A549 (cell line): Measurements from ENCODE around the gene ARPP19. TPM values are rescaled to one million over a fixed set of nuclear protein-coding genes. Genes with fewer than 3 reads are reported as not detected.
A peak's percentile ranks its signal among the peaks of the same experiment; 100 is the strongest.

Experiments used
- ATAC-seq, 2 experiments: fragments of 200-7000 bp in 1 of 2; fragments of >200 bp in 1 of 2; cut with Nextera tagmentation in 1 of 2; cut with Tn5 transposase in 1 of 2; 3 replicates each; pipeline versions ENCODE4 v1.8.0 to v1.9.1; 2018 to 2020; ENCODE audit warnings: mild to moderate bottlenecking in 1 of 2, moderate library complexity in 1 of 2
- CTCF ChIA-PET: fragments of 300-600 bp; sonication (Branson Sonifier 250); formaldehyde crosslinking; extraction: SDS; loops from one replicate; lab custom pipeline; 2021; ENCODE audit warnings: antibody characterized with exemption, inconsistent platforms; lab: Yijun Ruan, JAX
- POLR2A ChIA-PET: fragments of 350-600 bp; formaldehyde crosslinking; extraction: SDS; loops from one replicate; lab custom pipeline; 2021; ENCODE audit warnings: antibody characterized with exemption, inconsistent platforms; lab: Yijun Ruan, JAX
- DNase-seq, 2 experiments: peaks; one replicate each; pipeline versions ENCODE4 v3.0.0 to v3.0.0-alpha.2; 2011 to 2016; ENCODE audit warnings: low read depth in 1 of 2, low spot score in 1 of 2
- FAIRE-seq: peaks from 2 replicates; lab custom pipeline; 2011; peaks lifted over from hg19 to GRCh38; lab: Jason Lieb, UNC
- H3K27ac ChIP-seq, 2 experiments: fragments of >200 bp; sonication (Bioruptor Twin); formaldehyde crosslinking; 3 replicates each; pipeline ENCODE4 v1.5.1; 2016 to 2017
- H3K4me1 ChIP-seq: fragments of >200 bp; sonication (Bioruptor Twin); formaldehyde crosslinking; 3 replicates; pipeline ENCODE4 v1.6.1; 2016
- H3K4me2 ChIP-seq: fragments of >200 bp; sonication (Bioruptor Twin); formaldehyde crosslinking; 3 replicates; pipeline ENCODE4 v1.6.1; 2016
- H3K4me3 ChIP-seq: fragments of >200 bp; sonication (Bioruptor Twin); formaldehyde crosslinking; 3 replicates; pipeline ENCODE4 v1.5.1; 2016
- H3K9me3 ChIP-seq: fragments of >200 bp; sonication (Bioruptor Twin); formaldehyde crosslinking; 3 replicates; pipeline ENCODE4 v1.6.1; 2016
- CHD2 ChIP-seq: fragments of 150-350 bp; IDR thresholded peaks from 2 replicates; pipeline ENCODE4 v1.6.1; 2014; ENCODE audit warnings: low read length; ENCODE audit not compliant: partially characterized antibody
- EHF ChIP-seq: fragments of 250-450 bp; sonication (Bioruptor Pico); IDR thresholded peaks from 2 replicates; pipeline ENCODE4 v1.5.0; 2020; ENCODE audit warnings: mild to moderate bottlenecking
- EP300 ChIP-seq, 2 experiments: fragments of >200 bp; sonication (Bioruptor Twin); formaldehyde crosslinking; IDR thresholded peaks; 2 replicates in 1 of 2; 3 replicates in 1 of 2; pipeline ENCODE4 v1.6.1; 2016 to 2017
- FOSL2 ChIP-seq, 2 experiments: fragments of 450-650 bp in 1 of 2; fragments of >200 bp in 1 of 2; sonication (Bioruptor Twin) in 1 of 2; formaldehyde crosslinking; IDR thresholded peaks; 2 replicates each; pipeline versions ENCODE4 v1.5.0 to v1.6.1; 2016 to 2020; ENCODE audit warnings: mild to moderate bottlenecking in 1 of 2, moderate library complexity in 1 of 2
- GATA3 ChIP-seq: IDR thresholded peaks from 2 replicates; pipeline ENCODE4 v1.6.1; 2012; ENCODE audit warnings: borderline replicate concordance
- NFE2L2 ChIP-seq: fragments of 150-350 bp; conservative IDR thresholded peaks from 2 replicates; pipeline ENCODE4 v1.6.1; 2014; ENCODE audit warnings: low read length
- PHF8 ChIP-seq: fragments of 200-600 bp; sonication (generic); IDR thresholded peaks from 2 replicates; pipeline ENCODE4 v1.6.1; 2016; ENCODE audit warnings: low read depth, mild to moderate bottlenecking, antibody characterized with exemption, moderate library complexity, borderline replicate concordance
- POLR2A ChIP-seq: IDR thresholded peaks from 2 replicates; pipeline ENCODE4 v1.6.1; 2012; ENCODE audit warnings: mild to moderate bottlenecking, low read length
- RARB ChIP-seq: fragments of 250-450 bp; sonication (Bioruptor Pico); IDR thresholded peaks from 2 replicates; pipeline ENCODE4 v1.8.0; 2021; ENCODE audit warnings: mild to moderate bottlenecking, moderate library complexity
- REST ChIP-seq: fragments of 200-600 bp; sonication (generic); IDR thresholded peaks from 2 replicates; pipeline ENCODE4 v1.6.1; 2016; ENCODE audit warnings: antibody characterized with exemption, mild to moderate bottlenecking, moderate library complexity
- RNF2 ChIP-seq: fragments of 200-600 bp; sonication (generic); IDR thresholded peaks from 2 replicates; pipeline ENCODE4 v1.6.1; 2016; ENCODE audit warnings: low read depth, mild to moderate bottlenecking, antibody characterized with exemption, moderate library complexity, borderline replicate concordance
- SMC3 ChIP-seq: fragments of >200 bp; sonication (Bioruptor Twin); formaldehyde crosslinking; IDR thresholded peaks from 3 replicates; pipeline ENCODE4 v1.6.1; 2018; ENCODE audit warnings: inconsistent platforms
- ZNF302 ChIP-seq: fragments of 250-450 bp; sonication (Bioruptor Pico); IDR thresholded peaks from 2 replicates; pipeline ENCODE4 v1.9.0; 2021; ENCODE audit warnings: inconsistent platforms, mild to moderate bottlenecking, moderate library complexity
- WGBS: methylation state at CpG from one replicate; pipeline ENCODE4 v1.1.6; 2017; ENCODE audit errors: missing lambda C conversion rate; 5-methylcytosine and 5-hydroxymethylcytosine counted together
- polyA plus RNA-seq, 4 experiments: library from polyadenylated mRNA; depleted of rRNA in 3 of 4; stranded (reverse); fragments of >200 nt; fragmentation: RNase III in 1 of 4; extraction: RNeasy Plus Mini Kit Qiagen cat#74134 plus additional on column Dnase treatment in 1 of 4; gene quantifications; 2 replicates in 3 of 4; 3 replicates in 1 of 4; pipeline ENCODE4 v1.2.3, GENCODE V29; 2011 to 2017
- TF ChIP-seq, protein P1 (sequence below): fragments of >200 bp; sonication (Bioruptor Twin); formaldehyde crosslinking; IDR thresholded peaks from 2 replicates; pipeline ENCODE4 v1.6.1; 2016
- TF ChIP-seq, protein P2 (sequence below): fragments of >200 bp; sonication (Bioruptor Twin); formaldehyde crosslinking; IDR thresholded peaks from 3 replicates; pipeline ENCODE4 v1.6.1; 2016
- TF ChIP-seq, protein P3 (sequence below): fragments of 150-350 bp; IDR thresholded peaks from 2 replicates; pipeline ENCODE4 v1.6.1; 2014; ENCODE audit warnings: low read depth, mild to moderate bottlenecking, low read length

The ARPP19 gene
- polyA plus RNA-seq, 2 of the 4 experiments (the other 2 are of a cell fraction) = 102 to 192 TPM

DNA sequence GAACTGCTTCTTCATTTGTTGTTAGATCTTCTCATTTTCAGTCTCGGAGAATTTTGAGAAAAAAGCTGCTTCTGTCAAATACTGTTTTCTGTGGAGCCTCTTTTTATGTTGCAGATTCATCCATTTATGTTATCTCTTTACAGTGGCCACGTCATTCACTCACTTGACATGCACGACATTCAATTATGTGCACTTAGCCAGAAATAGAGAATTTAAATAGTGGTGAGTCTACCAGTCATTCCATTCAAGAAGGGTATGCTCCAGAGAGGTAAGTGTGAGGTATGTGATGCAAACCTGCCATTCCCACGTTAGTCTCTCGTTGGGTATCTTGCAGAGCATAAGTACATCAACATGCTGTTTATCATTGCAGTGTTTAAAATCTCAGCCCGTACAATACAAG is 9.8 kb downstream of the ARPP19 start (continued):
- TF ChIP-seq RNF2 (no peak), EHF (CRISPR knock-in tag) (no peak)

DNA sequence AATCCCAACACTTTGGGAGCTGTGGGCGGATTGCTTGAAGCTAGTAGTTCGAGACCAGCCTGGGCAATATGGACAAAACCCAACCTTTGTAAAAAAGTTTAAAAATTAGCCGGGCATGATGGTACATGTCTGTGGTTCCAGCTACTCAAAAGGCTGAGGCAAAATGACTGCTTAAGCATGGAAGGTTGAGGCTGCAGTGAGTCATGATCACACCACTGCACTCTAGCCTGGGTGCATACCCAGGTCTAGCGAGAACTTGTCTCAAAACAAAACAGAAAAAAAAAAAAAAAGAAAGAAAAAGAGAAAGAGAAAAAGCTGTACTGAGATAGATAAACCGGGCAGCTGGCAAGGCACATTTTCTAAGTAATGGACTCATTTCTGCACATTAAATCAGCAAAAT is 10.6 kb downstream of the ARPP19 start:
- POLR2A ChIA-PET = interaction anchor here (1.5 kb wide), 1 partner anchor 11 kb away, joined by 3 read pairs; the partner anchor contains the start of gene ARPP19
- CTCF ChIA-PET = interaction anchor here (0.9 kb wide), 1 partner anchor 19 kb away, joined by 3 read pairs; no protein-coding TSS in a partner anchor
- Histone ChIP-seq H3K4me3 (no peak overlapping the region), H3K9me3 (no peaks in the 10 kb centered on the region), H3K27ac (peak overlapping the region; percentile 47 to 70; a peak in 5 of 6 replicates), H3K4me2 (peak overlapping the region; percentile 25), H3K4me1 (peaks cover 42% of the 10 kb centered on the region)
- TF ChIP-seq RARB (CRISPR knock-in tag) = no peak
- TF ChIP-seq FOSL2 (IDR thresholded peaks at IDR 0.05) = 0 out of 2 replicates have a peak, but pooled peaks have one; percentile 9
- no peak for TF ChIP-seq FOSL2 (CRISPR knock-in tag; IDR thresholded peaks at IDR 0.05)
- DNase-seq (peak in 1 of 2 experiments; percentile 46), FAIRE-seq (no peak), ATAC-seq (peak; percentile 55 to 74; a peak in 3 of 6 replicates)
- 74% methylated on average over 5 of the region's 5 CpGs for WGBS

DNA sequence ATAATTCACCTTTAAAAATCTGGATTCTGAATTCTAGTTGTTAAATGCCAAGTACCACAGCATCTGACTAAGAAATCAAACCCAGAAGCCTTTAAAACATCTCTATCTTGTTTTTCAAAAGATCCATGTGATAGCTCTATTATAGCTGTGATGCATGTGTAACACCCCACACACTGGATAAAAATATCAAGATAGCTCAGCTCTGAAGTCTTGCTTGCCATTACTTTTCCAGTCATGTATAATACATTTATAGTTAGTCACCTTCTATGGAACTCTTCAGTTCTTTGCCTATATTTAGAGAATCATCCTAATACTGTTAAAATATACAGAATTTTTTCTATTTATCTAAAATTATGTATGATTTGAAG is 11.6 kb downstream of the ARPP19 start:
- H3K4me1 ChIP-seq = peaks cover 42% of the 10 kb centered on the region
- DNase-seq = no peak
- ATAC-seq = no peak
- TF ChIP-seq EP300 (IDR thresholded peaks at IDR 0.05) (no peak), POLR2A (no peak), CHD2 (no peak), NFE2L2 (no peak), REST (no peak), ZNF302 (CRISPR knock-in tag) (no peak), EHF (CRISPR knock-in tag) (no peak), GATA3 (no peak), SMC3 (no peak), PHF8 (no peak)
- TF ChIP-seq, protein P1, sequence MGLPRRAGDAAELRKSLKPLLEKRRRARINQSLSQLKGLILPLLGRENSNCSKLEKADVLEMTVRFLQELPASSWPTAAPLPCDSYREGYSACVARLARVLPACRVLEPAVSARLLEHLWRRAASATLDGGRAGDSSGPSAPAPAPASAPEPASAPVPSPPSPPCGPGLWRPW = no peak
- TF ChIP-seq, protein P2, sequence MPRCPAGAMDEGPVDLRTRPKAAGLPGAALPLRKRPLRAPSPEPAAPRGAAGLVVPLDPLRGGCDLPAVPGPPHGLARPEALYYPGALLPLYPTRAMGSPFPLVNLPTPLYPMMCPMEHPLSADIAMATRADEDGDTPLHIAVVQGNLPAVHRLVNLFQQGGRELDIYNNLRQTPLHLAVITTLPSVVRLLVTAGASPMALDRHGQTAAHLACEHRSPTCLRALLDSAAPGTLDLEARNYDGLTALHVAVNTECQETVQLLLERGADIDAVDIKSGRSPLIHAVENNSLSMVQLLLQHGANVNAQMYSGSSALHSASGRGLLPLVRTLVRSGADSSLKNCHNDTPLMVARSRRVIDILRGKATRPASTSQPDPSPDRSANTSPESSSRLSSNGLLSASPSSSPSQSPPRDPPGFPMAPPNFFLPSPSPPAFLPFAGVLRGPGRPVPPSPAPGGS = no peak
- TF ChIP-seq, protein P3, sequence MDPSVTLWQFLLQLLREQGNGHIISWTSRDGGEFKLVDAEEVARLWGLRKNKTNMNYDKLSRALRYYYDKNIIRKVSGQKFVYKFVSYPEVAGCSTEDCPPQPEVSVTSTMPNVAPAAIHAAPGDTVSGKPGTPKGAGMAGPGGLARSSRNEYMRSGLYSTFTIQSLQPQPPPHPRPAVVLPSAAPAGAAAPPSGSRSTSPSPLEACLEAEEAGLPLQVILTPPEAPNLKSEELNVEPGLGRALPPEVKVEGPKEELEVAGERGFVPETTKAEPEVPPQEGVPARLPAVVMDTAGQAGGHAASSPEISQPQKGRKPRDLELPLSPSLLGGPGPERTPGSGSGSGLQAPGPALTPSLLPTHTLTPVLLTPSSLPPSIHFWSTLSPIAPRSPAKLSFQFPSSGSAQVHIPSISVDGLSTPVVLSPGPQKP = no peak
- TF ChIP-seq, all 56 proteins: peak for 0
- ChIA-PET CTCF (no interaction called here), POLR2A (no interaction called here)
- Histone ChIP-seq H3K9me3 (no peaks in the 10 kb centered on the region), H3K27ac (no peak overlapping the region), H3K4me2 (no peak overlapping the region), H3K4me3 (no peak overlapping the region)
- FAIRE-seq = no peak
